ENCODE results near the gene KCNQ1.

DNA sequence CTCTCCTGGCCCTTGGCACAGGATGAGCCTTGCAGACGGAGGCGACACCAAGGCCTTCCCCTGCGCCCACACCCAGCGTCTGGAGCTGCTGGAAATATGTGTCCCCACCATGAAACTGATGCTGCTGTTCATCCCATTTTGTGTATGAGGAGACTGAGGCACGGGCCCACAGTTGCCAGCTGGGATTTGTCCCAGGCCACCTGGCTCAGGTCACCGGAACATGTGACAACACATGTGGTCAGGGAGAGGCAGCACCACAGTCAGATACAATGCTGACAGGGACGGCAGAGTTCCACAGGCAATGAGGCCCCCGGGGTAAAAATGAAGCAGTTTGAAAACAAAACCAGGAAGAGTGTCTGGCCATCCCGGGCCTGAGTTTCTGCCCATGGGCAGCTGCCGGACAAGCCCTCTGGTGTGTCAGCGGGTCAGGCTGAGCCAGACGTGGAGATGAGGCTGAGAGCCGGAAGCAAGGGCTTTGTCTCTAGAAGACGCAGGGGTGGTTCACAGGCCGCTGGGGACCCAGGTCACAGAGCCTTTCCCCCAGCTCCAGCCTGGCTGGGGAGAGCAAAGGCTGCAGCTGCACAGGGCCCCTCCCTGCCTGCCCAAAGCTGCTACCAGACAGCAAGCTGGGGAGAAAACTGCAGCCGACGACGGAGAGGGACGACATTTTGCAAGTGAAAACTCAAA, 360.0 kb downstream of the KCNQ1 start:
- TF ChIP-seq HMGA2 (CRISPR knock-in tag; IDR thresholded peaks at IDR 0.05) (no peak), CREB1 (CRISPR knock-in tag; IDR thresholded peaks at IDR 0.05) (no peak)
- TF ChIP-seq, protein P1, sequence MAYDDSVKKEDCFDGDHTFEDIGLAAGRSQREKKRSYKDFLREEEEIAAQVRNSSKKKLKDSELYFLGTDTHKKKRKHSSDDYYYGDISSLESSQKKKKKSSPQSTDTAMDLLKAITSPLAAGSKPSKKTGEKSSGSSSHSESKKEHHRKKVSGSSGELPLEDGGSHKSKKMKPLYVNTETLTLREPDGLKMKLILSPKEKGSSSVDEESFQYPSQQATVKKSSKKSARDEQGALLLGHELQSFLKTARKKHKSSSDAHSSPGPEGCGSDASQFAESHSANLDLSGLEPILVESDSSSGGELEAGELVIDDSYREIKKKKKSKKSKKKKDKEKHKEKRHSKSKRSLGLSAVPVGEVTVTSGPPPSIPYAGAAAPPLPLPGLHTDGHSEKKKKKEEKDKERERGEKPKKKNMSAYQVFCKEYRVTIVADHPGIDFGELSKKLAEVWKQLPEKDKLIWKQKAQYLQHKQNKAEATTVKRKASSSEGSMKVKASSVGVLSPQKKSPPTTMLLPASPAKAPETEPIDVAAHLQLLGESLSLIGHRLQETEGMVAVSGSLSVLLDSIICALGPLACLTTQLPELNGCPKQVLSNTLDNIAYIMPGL (CRISPR knock-in tag; IDR thresholded peaks at IDR 0.05) = no peak
- TF ChIP-seq, protein P2, sequence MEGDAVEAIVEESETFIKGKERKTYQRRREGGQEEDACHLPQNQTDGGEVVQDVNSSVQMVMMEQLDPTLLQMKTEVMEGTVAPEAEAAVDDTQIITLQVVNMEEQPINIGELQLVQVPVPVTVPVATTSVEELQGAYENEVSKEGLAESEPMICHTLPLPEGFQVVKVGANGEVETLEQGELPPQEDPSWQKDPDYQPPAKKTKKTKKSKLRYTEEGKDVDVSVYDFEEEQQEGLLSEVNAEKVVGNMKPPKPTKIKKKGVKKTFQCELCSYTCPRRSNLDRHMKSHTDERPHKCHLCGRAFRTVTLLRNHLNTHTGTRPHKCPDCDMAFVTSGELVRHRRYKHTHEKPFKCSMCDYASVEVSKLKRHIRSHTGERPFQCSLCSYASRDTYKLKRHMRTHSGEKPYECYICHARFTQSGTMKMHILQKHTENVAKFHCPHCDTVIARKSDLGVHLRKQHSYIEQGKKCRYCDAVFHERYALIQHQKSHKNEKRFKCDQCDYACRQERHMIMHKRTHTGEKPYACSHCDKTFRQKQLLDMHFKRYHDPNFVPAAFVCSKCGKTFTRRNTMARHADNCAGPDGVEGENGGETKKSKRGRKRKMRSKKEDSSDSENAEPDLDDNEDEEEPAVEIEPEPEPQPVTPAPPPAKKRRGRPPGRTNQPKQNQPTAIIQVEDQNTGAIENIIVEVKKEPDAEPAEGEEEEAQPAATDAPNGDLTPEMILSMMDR (IDR thresholded peaks at IDR 0.05) = no peak
- TF ChIP-seq, protein P3, sequence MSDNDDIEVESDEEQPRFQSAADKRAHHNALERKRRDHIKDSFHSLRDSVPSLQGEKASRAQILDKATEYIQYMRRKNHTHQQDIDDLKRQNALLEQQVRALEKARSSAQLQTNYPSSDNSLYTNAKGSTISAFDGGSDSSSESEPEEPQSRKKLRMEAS (CRISPR knock-in tag; IDR thresholded peaks at IDR 0.05) = no peak
- TF ChIP-seq, protein P4, sequence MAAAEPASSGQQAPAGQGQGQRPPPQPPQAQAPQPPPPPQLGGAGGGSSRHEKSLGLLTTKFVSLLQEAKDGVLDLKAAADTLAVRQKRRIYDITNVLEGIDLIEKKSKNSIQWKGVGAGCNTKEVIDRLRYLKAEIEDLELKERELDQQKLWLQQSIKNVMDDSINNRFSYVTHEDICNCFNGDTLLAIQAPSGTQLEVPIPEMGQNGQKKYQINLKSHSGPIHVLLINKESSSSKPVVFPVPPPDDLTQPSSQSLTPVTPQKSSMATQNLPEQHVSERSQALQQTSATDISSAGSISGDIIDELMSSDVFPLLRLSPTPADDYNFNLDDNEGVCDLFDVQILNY (CRISPR knock-in tag; IDR thresholded peaks at IDR 0.05) = no peak

Measured in WTC11 (cell line).